HG03196 (cell line): ENCODE measurements around the gene VPS35L.

Source experiments
- ATAC-seq: cut with Tn5 transposase; IDR thresholded peaks from one replicate; pipeline ENCODE4 v1.9.1; 2021; ENCODE audit not compliant: unreplicated experiment

VPS35L gene

DNA sequence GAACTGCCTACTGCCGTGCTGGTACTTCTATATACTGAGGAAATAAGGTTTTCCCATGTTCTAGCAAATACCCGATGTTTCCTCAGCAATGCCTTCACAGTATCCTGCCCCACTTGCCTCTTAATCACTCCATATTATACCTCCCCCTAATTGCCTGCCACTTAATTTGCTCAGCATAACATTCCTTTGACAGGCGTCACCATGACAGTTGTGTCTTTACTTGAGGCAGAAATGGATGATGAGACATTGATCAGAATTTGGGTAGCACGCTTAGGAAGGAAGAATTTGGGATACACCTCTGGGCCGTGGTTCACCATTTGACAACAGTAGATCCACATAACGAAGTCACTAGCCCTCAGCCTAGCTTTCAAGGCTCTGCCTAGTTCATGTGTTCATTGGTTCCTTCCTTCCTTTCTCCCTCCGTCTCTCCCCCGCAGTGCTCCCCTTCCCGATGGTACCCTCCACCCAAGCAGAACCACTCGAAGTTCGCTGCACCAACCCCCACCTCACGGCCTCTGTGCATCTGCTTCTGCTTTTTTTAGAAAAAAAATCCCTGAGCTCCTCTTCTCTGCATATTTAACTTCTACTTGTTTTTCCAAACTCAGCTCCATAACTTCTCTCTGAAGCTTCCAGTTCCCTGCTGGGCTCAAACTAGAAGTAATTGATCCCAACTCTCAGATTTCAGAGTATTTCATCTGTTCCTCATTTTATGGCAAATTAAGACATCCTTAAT lies 182.0 kb downstream of the VPS35L start:
- ATAC-seq: no peak

GRCh38 chr16:19741354-19741753 lies 185.9 kb downstream of the VPS35L start:
- no peak for ATAC-seq

GRCh38 chr16:19743816-19744159 lies 188.3 kb downstream of the VPS35L start:
- ATAC-seq: no peak

DNA sequence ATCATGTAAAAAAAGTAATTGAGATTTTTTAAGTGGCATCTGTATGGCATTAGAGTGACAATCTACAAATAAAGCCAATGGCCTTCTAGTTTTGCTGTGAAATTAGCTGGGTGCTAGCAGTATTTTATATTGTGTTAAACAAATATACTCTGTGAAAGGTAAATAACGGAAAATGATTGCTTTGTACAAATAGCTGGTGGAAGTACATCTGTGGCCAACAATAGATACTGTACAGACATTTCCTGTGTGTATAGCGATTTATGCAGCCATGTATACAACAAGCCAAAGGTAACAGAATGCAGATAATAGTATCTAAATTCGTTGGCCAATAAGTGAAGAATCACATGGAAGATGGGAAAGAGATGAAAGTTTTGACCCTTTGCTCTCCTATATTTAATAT lies 189.2 kb downstream of the VPS35L start:
- ATAC-seq: no peak

- no peak for ATAC-seq
Measured at GRCh38 chr16:19745286-19746010, 189.9 kb downstream of the VPS35L start.

- no peak for ATAC-seq
Measured at GRCh38 chr16:19746561-19746960, 191.1 kb downstream of the VPS35L start.

DNA sequence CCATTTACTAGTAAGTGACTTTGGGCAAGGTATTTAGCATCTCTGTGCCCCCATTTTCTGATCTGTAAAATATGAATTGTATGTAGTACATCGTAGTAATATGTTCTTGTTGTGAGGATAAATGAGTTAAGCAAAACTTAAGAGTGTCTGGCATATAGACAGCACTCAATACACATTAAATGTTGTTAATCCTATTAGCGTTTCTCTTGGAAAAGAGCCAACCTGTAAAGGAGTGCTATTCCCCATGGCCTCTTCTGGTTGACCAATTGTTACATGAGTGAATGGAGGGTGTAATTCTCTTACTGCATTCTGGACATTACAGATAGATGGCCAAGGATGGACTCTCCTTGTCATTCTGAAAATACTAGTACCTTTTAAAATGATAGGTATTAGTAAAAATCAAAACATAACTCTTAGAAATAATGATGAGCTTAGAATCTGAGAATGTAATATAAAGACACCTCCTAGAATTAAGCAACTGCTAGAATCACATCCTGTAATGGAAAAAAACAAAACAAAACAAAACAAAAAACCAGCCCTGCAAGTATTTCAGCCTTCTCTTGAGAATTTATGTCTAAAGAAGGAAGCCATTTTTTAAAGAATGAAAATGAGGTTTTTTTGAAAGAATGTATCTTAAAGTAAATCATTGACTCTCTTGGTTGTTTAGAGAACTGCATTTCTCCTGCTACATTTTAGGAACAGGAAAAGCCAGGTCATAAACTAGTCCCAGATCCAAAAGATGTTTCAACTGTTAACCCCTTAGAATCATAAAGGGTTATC lies 193.1 kb downstream of the VPS35L start:
- ATAC-seq: no peak

DNA sequence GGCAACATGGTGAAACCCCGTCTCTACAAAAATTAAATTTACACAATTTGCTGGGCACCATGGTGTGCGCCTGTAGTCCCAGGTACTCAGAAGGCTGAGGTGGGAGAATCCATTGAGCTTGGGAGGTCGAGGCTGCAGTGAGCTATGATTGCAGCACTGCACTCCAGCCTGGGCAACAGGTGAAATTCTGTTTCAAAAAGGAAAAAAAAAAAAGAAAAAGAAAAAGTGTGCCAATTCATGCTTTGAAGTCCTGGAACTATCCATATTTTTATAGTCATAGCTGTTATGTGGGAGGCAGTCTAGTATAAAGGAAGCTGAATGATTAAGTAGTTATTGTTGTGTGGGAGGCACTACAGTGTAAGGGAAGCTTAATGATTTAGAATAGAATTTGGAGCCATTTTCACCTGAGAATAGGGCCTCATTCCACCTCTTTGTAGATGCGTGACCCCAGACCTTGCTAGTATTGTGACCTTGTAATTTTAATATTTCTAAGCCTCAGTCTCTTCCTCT lies 194.1 kb downstream of the VPS35L start:
- ATAC-seq: no peak
